ENCODE results near the gene PTPRJ. TPM values are rescaled to one million over a fixed set of nuclear protein-coding genes. Genes with fewer than 3 reads are reported as not detected.

Gene PTPRJ
- total RNA-seq, 1 experiment from 2014 or later, result 12.1 TPM

DNA sequence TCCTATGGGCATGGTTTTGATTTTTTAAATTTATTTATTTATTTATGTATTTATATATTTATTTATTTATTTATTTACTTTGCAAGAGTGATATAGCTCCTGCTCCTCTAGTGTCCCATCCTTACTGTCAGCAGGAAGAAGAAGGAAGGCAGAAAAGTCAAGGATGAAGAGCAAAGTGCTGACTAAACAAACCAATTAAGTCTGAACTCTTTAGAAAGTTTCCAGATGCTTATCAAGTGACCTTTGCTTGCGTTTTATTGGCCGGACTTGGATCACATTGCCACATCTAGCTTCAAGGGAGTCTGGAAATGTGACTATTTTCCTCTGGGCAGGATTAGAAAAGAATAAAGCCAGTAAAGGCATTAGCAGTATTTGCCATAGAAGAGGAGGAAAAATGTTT, 227.5 kb downstream of the PTPRJ start:
- Histone ChIP-seq H3K36me3 (ENCODE audit: insufficient read depth, low read length, poor library complexity, severe bottlenecking) (no peaks in the 10 kb centered on the region), H3K4me1 (ENCODE audit: insufficient read depth, low read length, poor library complexity, severe bottlenecking) (no peaks in the 10 kb centered on the region), H3K9me3 (ENCODE audit: low read depth, low read length, poor library complexity, severe bottlenecking) (no peaks in the 10 kb centered on the region), H3K27ac (ENCODE audit: low read depth, low read length, poor library complexity, severe bottlenecking) (no peak overlapping the region), H3K27me3 (replicated peaks; ENCODE audit: insufficient read depth, low read depth, low read length, poor library complexity) (peaks cover 28% of the 10 kb centered on the region), H3K4me3 (ENCODE audit: low read depth, low read length, poor library complexity, severe bottlenecking) (no peak overlapping the region)
- intact Hi-C loops (cut with micrococcal nuclease; ENCODE audit: unreplicated experiment), result loop anchor here (5.0 kb wide), 1 partner anchor 51 kb away; no protein-coding TSS in a partner anchor
- no peak for DNase-seq (ENCODE audit: low spot score)
- ChIA-PET POLR2A (ENCODE audit: low non-redundant PET) (no interaction called here), CTCF (no interaction called here)
- no peak for TF ChIP-seq CTCF (conservative IDR thresholded peaks at IDR 0.05; ENCODE audit: low read depth, low read length)
- no peak for TF ChIP-seq EZH2 (IDR thresholded peaks at IDR 0.05; ENCODE audit: borderline replicate concordance, low read depth, low read length, poor library complexity, severe bottlenecking)
- no TSS peak for BruUV-seq (replicated peaks)

DNA sequence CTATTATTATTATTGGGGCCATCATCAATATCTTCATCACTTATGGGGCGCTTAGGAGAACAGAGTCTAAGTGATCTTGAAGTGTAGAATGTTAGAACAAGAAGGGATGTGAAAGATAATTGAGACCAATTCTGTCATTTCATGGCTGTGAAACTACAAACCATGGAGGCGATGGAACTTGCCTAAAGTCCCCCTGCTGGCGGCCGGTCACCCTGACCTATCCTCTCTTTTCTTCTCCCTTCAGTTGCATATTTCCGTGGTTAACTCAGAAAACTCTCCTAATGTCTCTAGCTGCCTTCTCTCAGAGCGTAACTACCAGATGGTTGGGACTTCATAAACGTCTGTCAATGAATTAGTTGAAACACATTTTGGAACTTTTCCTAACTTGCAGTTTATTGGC, 229.7 kb downstream of the PTPRJ start:
- no peak overlapping the region for H3K4me3 ChIP-seq (ENCODE audit: low read depth, low read length, poor library complexity, severe bottlenecking)
- H3K27me3 ChIP-seq (replicated peaks; ENCODE audit: insufficient read depth, low read depth, low read length, poor library complexity), result peaks cover 28% of the 10 kb centered on the region
- H3K36me3 ChIP-seq (ENCODE audit: insufficient read depth, low read length, poor library complexity, severe bottlenecking), result no peaks in the 10 kb centered on the region
- POLR2A ChIA-PET (ENCODE audit: low non-redundant PET), result no interaction called here
- TF ChIP-seq CTCF (conservative IDR thresholded peaks at IDR 0.05; ENCODE audit: low read depth, low read length), result peak; percentile 22; the same call in 1 of the 2 replicates
- no peak for TF ChIP-seq EZH2 (IDR thresholded peaks at IDR 0.05; ENCODE audit: borderline replicate concordance, low read depth, low read length, poor library complexity, severe bottlenecking)
- intact Hi-C loops (cut with micrococcal nuclease; ENCODE audit: unreplicated experiment), result loop anchor here (10.0 kb wide), 1 partner anchor 1785 kb away; no protein-coding TSS in a partner anchor
- CTCF ChIA-PET, result interaction anchor here (0.6 kb wide), 1 partner anchor 321 kb away, joined by 5 read pairs; no protein-coding TSS in a partner anchor
- H3K4me1 ChIP-seq (ENCODE audit: insufficient read depth, low read length, poor library complexity, severe bottlenecking), result no peaks in the 10 kb centered on the region
- peak; percentile 21 for DNase-seq (ENCODE audit: low spot score)
- H3K9me3 ChIP-seq (ENCODE audit: low read depth, low read length, poor library complexity, severe bottlenecking), result no peaks in the 10 kb centered on the region
- BruUV-seq (replicated peaks), result no TSS peak
- H3K27ac ChIP-seq (ENCODE audit: low read depth, low read length, poor library complexity, severe bottlenecking), result no peak overlapping the region

DNA sequence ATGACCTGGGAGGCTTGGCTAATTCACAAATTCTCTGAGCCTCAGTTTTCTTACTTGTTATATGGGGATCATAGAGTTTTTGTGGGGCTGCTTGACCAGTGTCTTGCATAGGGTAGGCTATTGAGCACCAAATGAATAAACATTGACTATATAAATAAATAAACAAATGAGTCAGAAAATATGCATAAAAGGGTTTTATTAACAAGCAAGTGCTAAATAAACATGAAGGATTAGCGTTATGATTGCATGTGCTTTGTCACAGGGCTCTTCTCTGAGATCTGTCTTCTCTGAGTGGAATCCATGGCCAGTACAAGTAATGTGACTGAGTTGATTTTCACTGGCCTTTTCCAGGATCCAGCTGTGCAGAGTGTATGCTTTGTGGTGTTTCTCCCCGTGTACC, 236.2 kb downstream of the PTPRJ start, which contains the start of gene OR4B1:
OR4B1 (plus strand) TSS at position 301 of the 400 bp plus-strand sequence; CDS start at position 301, 0 bp downstream.
- ChIA-PET POLR2A (ENCODE audit: low non-redundant PET) (no interaction called here), CTCF (no interaction called here)
- Histone ChIP-seq H3K4me3 (ENCODE audit: low read depth, low read length, poor library complexity, severe bottlenecking) (no peak within 1 kb of the TSS), H3K9me3 (ENCODE audit: low read depth, low read length, poor library complexity, severe bottlenecking) (no peaks in the 10 kb centered on the region), H3K27ac (ENCODE audit: low read depth, low read length, poor library complexity, severe bottlenecking) (no peak within 1 kb of the TSS), H3K27me3 (replicated peaks; ENCODE audit: insufficient read depth, low read depth, low read length, poor library complexity) (peaks cover 10% of the 10 kb centered on the region), H3K36me3 (ENCODE audit: insufficient read depth, low read length, poor library complexity, severe bottlenecking) (no peaks in the 10 kb centered on the region), H3K4me1 (ENCODE audit: insufficient read depth, low read length, poor library complexity, severe bottlenecking) (no peaks in the 10 kb centered on the region)
- intact Hi-C loops (cut with micrococcal nuclease; ENCODE audit: unreplicated experiment), result loop anchor here (10.0 kb wide), 1 partner anchor 1778 kb away; no protein-coding TSS in a partner anchor
- no peak for TF ChIP-seq CTCF (conservative IDR thresholded peaks at IDR 0.05; ENCODE audit: low read depth, low read length)
- TF ChIP-seq EZH2 (IDR thresholded peaks at IDR 0.05; ENCODE audit: borderline replicate concordance, low read depth, low read length, poor library complexity, severe bottlenecking), result no peak
- BruUV-seq (replicated peaks), result no TSS peak
- DNase-seq (ENCODE audit: low spot score), result no peak

Small RNA genes within 50 kb of the gene (microRNA-seq; reads per million reads assigned to microRNA genes)
- not detected for gene MIR3161

Other genes with a start within 250 kb of the PTPRJ start
- gene FNBP4, start 213.2 kb upstream of the PTPRJ start, total RNA-seq (2021), result 297 and 309 TPM in 2 replicates
- gene NUP160, start 132.2 kb upstream of the PTPRJ start, total RNA-seq (2021), result 162 and 172 TPM in 2 replicates
- gene OR4B1, start 236.3 kb downstream of the PTPRJ start, total RNA-seq (2021), result not detected in 2 replicates

Data from A673 (cell line).